SK-N-SH treated with all-trans-retinoic acid at 6 μM for 48 hours (cell line): ENCODE measurements around the gene ARHGAP35.

ENCODE experiments used
- RARB ChIP-seq: fragments of 250-450 bp; sonication (Bioruptor Pico); IDR thresholded peaks from 2 replicates; pipeline ENCODE4 v1.8.0; 2021; ENCODE audit warnings: mild to moderate bottlenecking, moderate library complexity
- ZC3H10 ChIP-seq: fragments of 250-450 bp; sonication (Bioruptor Pico); IDR thresholded peaks from 2 replicates; pipeline ENCODE4 v1.5.1; 2021; ENCODE audit warnings: mild to moderate bottlenecking, moderate library complexity
- TF ChIP-seq, protein P1 (sequence below): fragments of 250-450 bp; sonication (Bioruptor Pico); IDR thresholded peaks from 2 replicates; pipeline ENCODE4 v1.5.0; 2020; ENCODE audit warnings: mild to moderate bottlenecking, moderate library complexity

DNA sequence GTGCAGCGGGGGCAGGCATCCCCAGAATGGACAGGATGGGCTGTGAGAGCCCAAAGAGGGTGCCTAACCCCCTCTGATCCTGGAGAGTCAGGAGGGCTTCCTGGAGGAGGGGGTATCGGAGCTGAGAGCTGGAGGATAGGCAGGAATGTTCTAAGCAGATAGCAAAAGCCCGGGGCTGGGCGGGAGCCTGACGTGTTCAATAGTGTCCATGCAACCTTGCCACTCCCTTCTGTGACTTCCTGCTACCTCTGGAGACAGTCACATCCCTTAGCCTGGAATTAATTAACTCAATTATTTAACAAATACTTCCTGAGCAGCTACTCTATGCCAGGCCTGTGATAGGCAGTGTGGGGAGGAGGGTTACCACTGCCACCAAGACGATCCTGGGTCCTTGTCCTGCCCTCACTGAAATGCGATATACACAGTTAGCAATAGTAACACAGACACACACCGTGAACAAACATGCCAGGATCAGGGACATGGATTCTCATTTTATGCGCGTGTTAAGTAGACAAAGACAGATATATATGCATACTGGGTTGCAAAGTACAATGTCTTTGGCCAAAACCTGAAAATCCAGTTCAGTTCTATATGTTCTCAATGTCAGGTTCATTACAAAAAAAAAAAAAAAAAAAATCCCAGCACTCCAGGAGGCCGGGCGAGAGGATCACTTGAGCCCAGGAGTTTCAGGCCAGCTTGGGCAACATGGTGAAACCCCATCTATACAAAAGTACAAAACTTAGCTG is 20.9 kb upstream of the ARHGAP35 start:
- TF ChIP-seq ZC3H10 (CRISPR knock-in tag) (no peak), RARB (CRISPR knock-in tag) (no peak)
- TF ChIP-seq, protein P1, sequence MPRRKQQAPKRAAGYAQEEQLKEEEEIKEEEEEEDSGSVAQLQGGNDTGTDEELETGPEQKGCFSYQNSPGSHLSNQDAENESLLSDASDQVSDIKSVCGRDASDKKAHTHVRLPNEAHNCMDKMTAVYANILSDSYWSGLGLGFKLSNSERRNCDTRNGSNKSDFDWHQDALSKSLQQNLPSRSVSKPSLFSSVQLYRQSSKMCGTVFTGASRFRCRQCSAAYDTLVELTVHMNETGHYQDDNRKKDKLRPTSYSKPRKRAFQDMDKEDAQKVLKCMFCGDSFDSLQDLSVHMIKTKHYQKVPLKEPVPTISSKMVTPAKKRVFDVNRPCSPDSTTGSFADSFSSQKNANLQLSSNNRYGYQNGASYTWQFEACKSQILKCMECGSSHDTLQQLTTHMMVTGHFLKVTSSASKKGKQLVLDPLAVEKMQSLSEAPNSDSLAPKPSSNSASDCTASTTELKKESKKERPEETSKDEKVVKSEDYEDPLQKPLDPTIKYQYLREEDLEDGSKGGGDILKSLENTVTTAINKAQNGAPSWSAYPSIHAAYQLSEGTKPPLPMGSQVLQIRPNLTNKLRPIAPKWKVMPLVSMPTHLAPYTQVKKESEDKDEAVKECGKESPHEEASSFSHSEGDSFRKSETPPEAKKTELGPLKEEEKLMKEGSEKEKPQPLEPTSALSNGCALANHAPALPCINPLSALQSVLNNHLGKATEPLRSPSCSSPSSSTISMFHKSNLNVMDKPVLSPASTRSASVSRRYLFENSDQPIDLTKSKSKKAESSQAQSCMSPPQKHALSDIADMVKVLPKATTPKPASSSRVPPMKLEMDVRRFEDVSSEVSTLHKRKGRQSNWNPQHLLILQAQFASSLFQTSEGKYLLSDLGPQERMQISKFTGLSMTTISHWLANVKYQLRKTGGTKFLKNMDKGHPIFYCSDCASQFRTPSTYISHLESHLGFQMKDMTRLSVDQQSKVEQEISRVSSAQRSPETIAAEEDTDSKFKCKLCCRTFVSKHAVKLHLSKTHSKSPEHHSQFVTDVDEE, result no peak
